Measurements from ENCODE around the gene GALNT15. TPM values are rescaled to one million over a fixed set of nuclear protein-coding genes. Genes with fewer than 3 reads are reported as not detected.

GALNT15 gene
- total RNA-seq, 1 donor from 2014 or later = not detected

DNA sequence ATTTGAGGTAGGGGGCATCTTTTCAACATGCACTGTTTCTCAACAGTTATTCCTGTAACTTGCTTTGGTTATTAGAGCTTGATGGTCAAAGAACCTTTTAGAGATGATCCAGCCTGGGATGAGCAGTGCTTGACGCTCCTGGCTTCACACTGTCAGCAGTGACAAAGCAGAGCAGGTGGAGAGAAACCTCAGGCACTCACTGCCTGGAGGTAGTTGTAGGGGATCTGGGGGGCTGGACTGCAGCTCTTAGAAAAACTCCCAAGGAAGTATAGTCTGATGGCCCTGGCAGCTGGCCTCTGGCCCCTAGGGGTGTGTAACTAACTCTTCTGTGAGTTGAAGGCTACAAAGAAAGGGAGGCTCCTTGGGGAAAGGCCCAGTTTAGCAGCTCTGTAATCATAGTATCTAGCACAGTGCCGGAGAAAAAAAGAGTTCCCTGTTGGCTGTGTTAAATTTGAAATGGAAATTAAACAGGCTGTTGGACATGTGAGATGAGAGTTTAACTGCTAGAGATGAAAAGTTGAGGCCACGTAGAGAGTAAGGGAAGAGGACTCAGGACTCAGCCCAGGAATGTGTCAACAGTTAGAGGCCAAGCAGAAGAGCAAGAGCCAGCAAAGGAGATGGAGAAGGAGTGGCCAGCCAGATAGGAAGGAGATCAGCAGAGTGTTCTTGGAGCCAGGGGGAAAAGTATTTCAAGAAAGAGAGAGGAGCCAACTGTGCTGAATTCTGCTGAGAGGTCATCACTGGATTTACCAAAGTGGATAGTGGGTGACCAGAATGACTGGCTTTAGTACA, 104.7 kb downstream of the GALNT15 start:
- no peak for DNase-seq (ENCODE audit: low spot score)
- H3K27ac Mint-ChIP-seq = no peak overlapping the region
- H3K36me3 Mint-ChIP-seq (ENCODE audit: low read depth) = peaks cover 25% of the 10 kb centered on the region

DNA sequence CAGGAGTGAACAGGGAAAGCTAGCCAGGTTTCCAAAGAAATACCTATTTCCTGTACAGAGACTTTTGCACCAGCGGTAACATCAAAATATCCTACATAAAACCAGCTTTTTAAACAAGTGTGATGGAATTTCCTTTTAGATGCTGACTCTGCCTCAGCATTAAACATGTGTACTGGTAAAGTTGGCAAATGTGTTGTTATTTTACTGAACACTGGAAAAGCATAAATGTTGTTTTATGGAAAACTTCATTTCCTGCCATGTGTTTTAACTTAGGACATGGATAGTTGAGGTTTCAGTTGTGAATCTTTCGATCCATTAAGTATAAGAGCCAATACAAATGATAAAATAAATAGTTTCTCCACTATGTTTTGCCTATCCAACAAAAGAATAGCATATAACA, 106.2 kb downstream of the GALNT15 start:
- Mint-ChIP-seq H3K4me1 (ENCODE audit: low read depth) (peaks cover 14% of the 10 kb centered on the region), H3K9me3 (no peaks in the 10 kb centered on the region), H3K4me3 (no peak overlapping the region), H3K27me3 (ENCODE audit: insufficient read depth) (no peaks in the 10 kb centered on the region), H3K27ac (no peak overlapping the region), H3K36me3 (ENCODE audit: low read depth) (peaks cover 30% of the 10 kb centered on the region)
- intact Hi-C loops (cut with micrococcal nuclease) = loop anchor here (10.0 kb wide), 1 partner anchor 874 kb away; no protein-coding TSS in a partner anchor
- DNase-seq (ENCODE audit: low spot score) = no peak

More for the DNA sequence above, 104.7 kb downstream of the GALNT15 start:
- no peak overlapping the region for H3K4me3 Mint-ChIP-seq
- no peaks in the 10 kb centered on the region for H3K27me3 Mint-ChIP-seq (ENCODE audit: insufficient read depth)
- no peaks in the 10 kb centered on the region for H3K9me3 Mint-ChIP-seq
- H3K4me1 Mint-ChIP-seq (ENCODE audit: low read depth) = no peaks in the 10 kb centered on the region
- intact Hi-C loops (cut with micrococcal nuclease) = no loop called here

Other genes with a start within 250 kb of the GALNT15 start
- gene DPH3, start 90.3 kb downstream of the GALNT15 start, total RNA-seq = 28.1 and 36.6 TPM in 2 replicates
- gene OXNAD1, start 90.5 kb downstream of the GALNT15 start, total RNA-seq = 29.5 and 31.1 TPM in 2 replicates

All from activated T-helper 1 cell treated with anti-CD3 and anti-CD28 coated beads, Interleukin-12 subunit alpha, Interleukin-12 subunit beta, Interleukin-2, Interleukin-4 antibody, amounts not matched to agents 30 ng/mL and 10 ng/mL and 1 ng/mL, durations not matched to agents 14 hours and 24 hours and 36 hours (primary cell).